ENCODE measurements around the gene C10orf105.

Gene C10orf105

GRCh38 chr10:71723311-71723710 lies 3.7 kb upstream of the C10orf105 start:
- Histone ChIP-seq H3K4me1 (ENCODE audit: control insufficient read depth, insufficient read depth, low read length) (no peaks in the 10 kb centered on the region), H3K9me3 (ENCODE audit: control insufficient read depth, insufficient read depth, low read depth, low read length) (no peaks in the 10 kb centered on the region), H3K36me3 (ENCODE audit: control insufficient read depth in 2 of 2, insufficient read depth in 1 of 2, low read length in 2 of 2) (no peaks in the 10 kb centered on the region), H3K4me3 (ENCODE audit: low read depth, low read length) (no peak overlapping the region), H3K27ac (ENCODE audit: extremely low read depth, low read depth, low read length) (no peak overlapping the region)
- no peak for TF ChIP-seq PRDM10 (tag by site-specific recombination; IDR thresholded peaks at IDR 0.05)
- ChIA-PET POLR2A (no interaction called here), CTCF (interaction anchor here (1.3 kb wide), 1 partner anchor 27 kb away, joined by 4 read pairs; no protein-coding TSS in a partner anchor)

GRCh38 chr10:71722849-71723248 lies 3.3 kb upstream of the C10orf105 start:
- H3K4me3 ChIP-seq (ENCODE audit: low read depth, low read length), result no peak overlapping the region
- H3K27ac ChIP-seq (ENCODE audit: extremely low read depth, low read depth, low read length), result no peak overlapping the region
- H3K36me3 ChIP-seq (ENCODE audit: control insufficient read depth in 2 of 2, insufficient read depth in 1 of 2, low read length in 2 of 2), result no peaks in the 10 kb centered on the region
- no peaks in the 10 kb centered on the region for H3K4me1 ChIP-seq (ENCODE audit: control insufficient read depth, insufficient read depth, low read length)
- no peaks in the 10 kb centered on the region for H3K9me3 ChIP-seq (ENCODE audit: control insufficient read depth, insufficient read depth, low read depth, low read length)
- POLR2A ChIA-PET, result no interaction called here
- CTCF ChIA-PET, result interaction anchor here (1.1 to 1.3 kb wide), 2 partner anchors 14 to 26 kb away, joined by 3 to 4 read pairs; no protein-coding TSS in a partner anchor
- TF ChIP-seq REST (tag by site-specific recombination; IDR thresholded peaks at IDR 0.05), result no peak
- TF ChIP-seq PBX3 (CRISPR knock-in tag; IDR thresholded peaks at IDR 0.05), result no peak
- no peak for TF ChIP-seq GLIS1 (tag by site-specific recombination; IDR thresholded peaks at IDR 0.05)
- no peak for TF ChIP-seq ZNF785 (tag by site-specific recombination; IDR thresholded peaks at IDR 0.05)
- TF ChIP-seq ZNF571 (tag by site-specific recombination; IDR thresholded peaks at IDR 0.05), result no peak
- TF ChIP-seq ZNF23 (tag by site-specific recombination; IDR thresholded peaks at IDR 0.05; ENCODE audit: borderline replicate concordance), result no peak
- no peak for TF ChIP-seq ZNF121 (tag by site-specific recombination; IDR thresholded peaks at IDR 0.05)
- no peak for TF ChIP-seq ZNF623 (tag by site-specific recombination; IDR thresholded peaks at IDR 0.05)
- TF ChIP-seq PRDM4 (tag by site-specific recombination; IDR thresholded peaks at IDR 0.05), result no peak

GRCh38 chr10:71721313-71721712 lies 1.7 kb upstream of the C10orf105 start:
- CTCF ChIA-PET, result no interaction called here
- H3K36me3 ChIP-seq (ENCODE audit: control insufficient read depth in 2 of 2, insufficient read depth in 1 of 2, low read length in 2 of 2), result no peaks in the 10 kb centered on the region
- H3K27ac ChIP-seq (ENCODE audit: extremely low read depth, low read depth, low read length), result no peak overlapping the region
- POLR2A ChIA-PET, result no interaction called here
- H3K9me3 ChIP-seq (ENCODE audit: control insufficient read depth, insufficient read depth, low read depth, low read length), result no peaks in the 10 kb centered on the region
- no peak overlapping the region for H3K4me3 ChIP-seq (ENCODE audit: low read depth, low read length)
- no peaks in the 10 kb centered on the region for H3K4me1 ChIP-seq (ENCODE audit: control insufficient read depth, insufficient read depth, low read length)
- TF ChIP-seq ZNF549 (tag by site-specific recombination; IDR thresholded peaks at IDR 0.05) (no peak), ZIC2 (tag by site-specific recombination; IDR thresholded peaks at IDR 0.05) (no peak), ZBTB44 (tag by site-specific recombination; IDR thresholded peaks at IDR 0.05) (no peak), ZSCAN30 (tag by site-specific recombination; IDR thresholded peaks at IDR 0.05) (no peak), ZNF510 (tag by site-specific recombination; IDR thresholded peaks at IDR 0.05; ENCODE audit: insufficient replicate concordance) (no peak), ZNF239 (tag by site-specific recombination; IDR thresholded peaks at IDR 0.05) (no peak), WT1 (tag by site-specific recombination; IDR thresholded peaks at IDR 0.05) (no peak)
